H4 (cell line): ENCODE results near the gene CD302. TPM values are rescaled to one million over a fixed set of nuclear protein-coding genes. Genes with fewer than 3 reads are reported as not detected.
"Not testable (repeated sequence)": the region's sequence is repeated elsewhere in the genome, so short reads cannot be mapped to it uniquely, and the experiment has no call there.

ENCODE experiments used
- DNase-seq: peaks from one replicate; pipeline ENCODE4 v3.0.0-alpha.2; 2015; ENCODE audit warnings: low spot score
- total RNA-seq: library from RNA; depleted of rRNA; stranded (reverse); fragments of >200 nt; shearing (Covaris generic); gene quantifications from 2 replicates; pipeline ENCODE4 v1.2.3, GENCODE V29; 2014; rRNA removed

CD302 gene
- total RNA-seq, result 9.4 and 14.9 TPM in 2 replicates

DNA sequence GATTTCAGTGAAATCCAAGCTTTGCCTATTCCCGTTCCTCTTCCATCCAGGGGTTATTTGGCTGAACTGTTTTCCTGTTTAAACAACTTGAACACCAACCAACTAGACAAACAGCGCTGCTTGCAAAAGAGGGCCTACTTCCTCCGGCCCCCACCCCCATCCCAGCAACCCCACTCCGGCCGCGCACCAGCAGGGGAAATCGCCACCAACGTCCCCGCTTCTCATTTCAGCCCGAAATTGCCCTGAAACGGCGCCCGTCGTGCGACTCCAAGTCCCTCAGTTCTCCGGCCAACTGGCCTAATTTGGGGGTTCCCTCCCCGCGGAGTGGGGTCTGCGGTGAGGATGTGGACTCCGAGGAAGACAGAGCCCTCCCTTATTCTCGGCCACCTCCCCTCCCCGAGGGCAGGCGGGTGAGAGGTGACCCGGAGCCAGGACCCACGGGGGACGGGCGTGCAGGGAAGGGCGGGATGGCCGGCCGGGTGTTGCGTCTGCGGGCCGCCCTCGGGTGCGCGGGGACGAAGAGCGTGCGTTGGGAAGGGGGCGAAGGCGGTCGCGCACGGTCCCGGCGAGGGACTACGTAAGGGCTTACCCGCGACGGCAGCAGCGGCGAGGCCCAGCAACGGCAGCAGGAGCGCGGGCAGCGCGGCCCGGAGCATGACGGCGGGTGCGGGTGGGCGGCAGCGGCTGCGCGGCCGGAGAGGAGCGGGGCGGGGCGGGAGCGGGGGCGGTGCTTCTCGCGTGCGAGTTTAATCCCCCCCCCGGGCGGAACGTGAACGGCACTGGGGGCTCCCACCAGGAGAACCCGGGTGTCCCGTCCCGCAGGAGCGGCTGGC lies at the start of gene CD302:
Gene CD302 (minus strand): TSS at position 666 of the 833 bp plus-strand sequence. CDS start 10 bp downstream, at position 656.
- DNase-seq, result peak; percentile 13

DNA sequence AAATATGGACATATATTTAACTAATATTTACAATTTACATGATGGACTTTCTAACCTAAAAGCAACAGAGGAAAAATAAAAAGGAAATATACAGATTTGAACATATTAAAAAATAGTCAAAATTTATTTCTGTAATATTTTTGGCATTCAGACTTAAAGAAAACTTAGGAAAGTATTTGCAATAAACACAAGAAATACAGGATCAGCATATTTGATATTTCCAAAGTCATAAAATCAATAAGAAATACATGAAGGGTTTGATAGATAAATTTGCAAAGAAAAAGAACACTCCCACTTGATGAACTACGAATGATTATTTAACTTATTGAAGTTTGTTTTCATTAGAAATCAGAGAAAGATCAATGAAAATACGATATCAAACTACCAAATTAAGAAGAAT lies 48.6 kb upstream of the CD302 start:
- no peak for DNase-seq

DNA sequence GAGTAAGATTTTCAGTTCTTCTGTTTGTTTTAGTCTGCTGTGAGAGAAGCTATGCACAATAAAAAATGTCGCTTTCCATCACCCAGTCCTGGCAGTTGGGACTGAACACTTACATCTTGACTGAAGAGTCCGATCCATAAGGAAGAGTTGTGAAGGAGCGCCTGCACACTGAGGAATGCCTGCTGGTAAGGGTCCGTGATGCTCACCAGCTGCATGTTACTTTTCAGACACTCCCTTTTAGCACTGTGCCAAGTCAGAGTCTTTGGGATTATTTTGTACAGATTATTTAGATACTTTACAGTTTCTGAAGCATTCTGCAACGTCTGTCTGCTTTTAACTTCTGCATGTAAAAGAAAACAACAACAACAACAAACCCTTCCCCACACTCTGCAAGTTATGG lies 42.6 kb upstream of the CD302 start:
- DNase-seq, result no peak

GRCh38 chr2:159832858-159833257 lies 34.9 kb upstream of the CD302 start:
- no peak for DNase-seq

GRCh38 chr2:159832026-159832425 lies 34.0 kb upstream of the CD302 start:
- DNase-seq, result no peak

GRCh38 chr2:159829376-159829775 lies 31.4 kb upstream of the CD302 start:
- no peak for DNase-seq

- no peak for DNase-seq
Measured at GRCh38 chr2:159828738-159829137, 30.7 kb upstream of the CD302 start.

DNA sequence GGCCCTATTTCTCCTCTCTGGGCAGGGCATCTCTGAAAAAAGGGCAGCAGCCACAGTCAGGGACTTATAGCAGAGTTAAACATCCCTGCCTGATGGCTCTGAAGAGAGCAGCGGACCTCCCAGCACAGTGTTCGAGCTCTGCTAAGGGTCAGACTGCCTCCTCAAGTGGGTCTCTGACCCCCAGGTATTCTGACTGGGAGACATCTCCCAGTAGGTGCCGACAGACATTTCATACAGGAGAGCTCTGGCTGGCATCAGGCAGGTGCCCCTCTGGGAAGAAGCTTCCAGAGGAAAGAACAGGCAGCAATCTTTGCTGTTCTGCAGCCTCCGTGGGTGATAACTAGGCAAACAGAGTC lies 24.4 kb upstream of the CD302 start:
- not testable (repeated sequence) for DNase-seq

GRCh38 chr2:159821775-159822477 lies 23.9 kb upstream of the CD302 start:
- DNase-seq, result peak; percentile 33

GRCh38 chr2:159818940-159819339 lies 20.9 kb upstream of the CD302 start:
- no peak for DNase-seq

- DNase-seq, result no peak
Measured at GRCh38 chr2:159817283-159817682, 19.3 kb upstream of the CD302 start.

GRCh38 chr2:159811232-159811631 lies 13.2 kb upstream of the CD302 start:
- DNase-seq, result no peak

GRCh38 chr2:159808032-159808425 lies 10.0 kb upstream of the CD302 start:
- DNase-seq, result no peak

DNA sequence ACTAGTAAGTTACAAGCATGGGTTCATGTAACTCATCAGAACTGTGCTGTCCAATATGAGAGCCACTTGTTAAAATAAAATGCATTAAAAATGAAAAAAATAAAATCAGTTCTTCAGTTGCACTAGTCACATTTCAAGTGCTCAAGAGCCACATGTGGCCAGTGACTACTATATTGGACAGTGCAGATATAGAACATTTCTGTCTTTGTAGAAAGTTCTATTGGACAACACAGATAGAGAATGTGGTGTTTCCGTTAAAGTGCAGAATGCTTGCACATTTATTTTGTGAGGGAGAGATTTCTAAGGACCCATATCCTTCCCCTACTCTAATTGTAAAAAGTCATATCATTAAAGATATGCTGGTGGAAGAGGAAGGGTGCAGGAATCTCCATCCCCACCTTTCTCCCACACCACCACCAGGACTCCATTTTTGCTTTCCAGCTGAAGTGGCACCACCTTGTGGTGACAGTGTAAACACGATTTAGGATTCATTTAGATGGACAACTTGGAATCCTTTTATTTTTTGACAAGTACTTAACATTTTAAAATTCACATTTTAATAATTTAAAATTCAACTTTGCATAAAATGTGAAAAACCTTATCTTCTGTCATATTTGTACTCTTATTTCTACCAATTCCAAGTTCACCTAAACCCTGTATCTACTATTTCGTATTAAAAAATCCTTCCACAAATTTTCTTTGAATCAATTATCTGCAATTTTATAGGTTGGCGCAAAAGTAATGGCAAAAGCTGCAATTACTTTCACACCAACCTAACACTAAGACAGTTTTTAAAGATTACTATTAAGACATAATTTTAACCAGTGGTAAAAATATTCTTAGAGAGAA lies 9.4 kb upstream of the CD302 start:
- peak; percentile 50 for DNase-seq

GRCh38 chr2:159804941-159805340 lies 6.9 kb upstream of the CD302 start:
- no peak for DNase-seq

DNA sequence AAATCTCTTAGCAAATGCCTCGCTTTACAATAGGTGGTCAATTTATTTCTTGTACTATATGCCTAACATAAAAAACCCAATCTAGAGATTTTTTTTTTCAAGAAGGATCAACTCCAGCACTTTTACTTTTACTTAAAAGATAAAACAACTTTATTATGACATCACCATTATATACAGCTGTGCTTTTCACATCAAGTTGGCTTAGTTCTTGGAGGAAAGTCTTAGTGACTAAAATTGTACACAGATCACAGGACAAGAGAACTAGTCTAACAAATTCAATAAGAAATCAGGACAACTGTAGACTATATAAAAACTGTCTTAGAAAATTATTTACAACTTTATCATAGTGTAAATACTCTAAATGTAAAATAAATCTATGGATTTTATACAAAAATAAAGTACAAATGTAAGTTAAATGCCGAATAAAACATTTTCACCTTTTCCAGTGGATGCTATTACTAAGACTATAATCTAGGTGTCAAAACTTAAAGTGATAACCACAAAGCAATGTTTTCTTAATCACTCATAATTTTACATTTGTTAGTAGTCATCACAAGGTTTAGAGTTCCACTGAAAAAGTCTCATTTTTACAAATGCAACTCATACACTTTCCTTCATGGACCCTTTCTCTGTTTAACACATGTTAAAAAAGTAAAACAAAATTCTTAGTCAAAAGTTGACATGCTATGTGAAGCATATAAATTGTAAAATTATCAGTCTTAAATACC lies 5.4 kb upstream of the CD302 start:
- DNase-seq, result no peak

GRCh38 chr2:159802673-159803072 lies 4.7 kb upstream of the CD302 start:
- DNase-seq, result no peak

DNA sequence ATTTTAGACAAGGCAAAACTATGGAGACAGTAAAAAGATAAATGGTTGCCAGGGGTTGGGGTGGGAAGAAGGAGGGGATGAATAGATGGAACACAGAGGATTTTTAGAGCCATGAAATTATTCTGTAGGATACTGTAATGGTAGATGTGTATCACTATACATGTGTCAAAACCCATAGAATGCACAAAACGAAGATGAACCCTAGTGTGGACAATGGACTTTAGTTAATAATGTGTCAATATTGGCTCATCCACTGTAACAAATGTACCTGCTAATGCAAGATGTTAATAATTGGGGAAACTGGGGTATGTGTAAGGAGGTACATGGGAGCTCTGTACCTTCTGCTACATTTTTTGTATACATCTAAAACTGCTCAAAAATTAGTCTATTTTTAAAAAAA lies 1.8 kb upstream of the CD302 start:
- no peak for DNase-seq

DNA sequence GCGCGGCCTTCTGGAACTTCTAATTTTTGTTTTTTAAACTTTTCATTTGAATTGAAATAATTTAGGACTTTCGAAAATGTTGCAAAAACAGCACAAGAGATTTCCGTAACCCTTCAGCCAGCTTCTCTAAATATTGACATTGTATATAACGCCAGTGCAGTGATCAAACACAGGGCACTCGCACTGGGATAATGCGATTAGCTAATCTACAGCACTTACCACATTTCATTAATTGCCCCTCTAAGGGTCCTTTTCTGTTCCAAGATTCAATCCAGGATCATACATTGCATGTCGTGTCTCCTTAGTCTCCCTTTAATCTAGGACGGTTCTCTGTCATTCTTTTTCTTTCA lies 343 bp upstream of the CD302 start:
- no peak for DNase-seq

GRCh38 chr2:159797225-159797542 lies 824 bp downstream of the CD302 start:
- DNase-seq, result no peak

DNA sequence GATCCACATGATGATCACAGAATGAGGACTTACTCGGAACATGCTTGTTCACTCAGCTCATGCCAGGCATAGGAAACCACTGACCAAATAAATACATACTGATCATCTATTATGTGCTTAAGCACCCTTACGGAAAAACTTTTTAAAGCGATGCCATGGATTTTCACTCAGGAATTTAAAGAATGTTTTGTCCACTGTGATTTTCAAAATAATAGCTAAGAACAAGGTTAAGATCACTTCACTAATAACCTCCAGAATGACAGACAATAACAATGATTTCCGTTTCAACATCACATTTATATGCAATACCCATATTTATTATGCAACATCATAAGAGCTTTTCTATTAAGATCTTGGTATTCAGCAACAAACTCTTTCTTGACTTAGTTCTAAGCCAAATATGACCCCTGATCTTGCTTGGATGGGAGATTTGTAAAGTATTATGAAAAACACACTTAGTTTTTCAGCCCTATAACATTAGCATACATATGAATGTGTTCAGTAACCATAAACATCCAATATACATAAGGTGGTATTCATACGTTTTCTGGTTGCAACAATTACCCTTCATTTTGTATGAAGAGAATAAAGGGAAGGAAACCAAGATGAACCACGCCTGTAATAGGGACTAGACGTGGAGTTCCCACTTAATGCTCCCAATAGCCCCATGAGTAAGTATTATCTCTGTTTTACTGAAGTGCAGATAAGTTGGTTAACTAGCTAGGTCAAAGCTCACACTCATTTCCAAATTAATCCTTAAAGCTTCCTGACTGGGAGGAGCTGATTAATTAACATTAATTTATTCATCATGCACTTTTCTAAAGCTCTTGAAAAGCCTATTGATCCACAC lies 1.9 kb downstream of the CD302 start:
- no peak for DNase-seq
